ENCODE results near the gene MAF. TPM values are rescaled to one million over a fixed set of nuclear protein-coding genes. Genes with fewer than 3 reads are reported as not detected.

MAF gene
- total and polyA plus RNA-seq, 2 of the 4 experiments (the other 2 are of a cell fraction) = under 0.01 to 0.02 TPM

GRCh38 chr16:79608976-79609375, 8.4 kb upstream of the MAF start:
- Histone ChIP-seq H3K4me1 (ENCODE audit: control insufficient read depth, insufficient read depth, low read length) (no peaks in the 10 kb centered on the region), H4K91ac (ENCODE audit: insufficient read depth, low read depth, low read length) (no peak overlapping the region), H3K4ac (ENCODE audit: low read depth, low read length) (no peak overlapping the region), H2AFZ (replicated peaks; ENCODE audit: low read length, poor library complexity) (no peak overlapping the region), H3K23ac (ENCODE audit: low read depth, low read length) (no peak overlapping the region), H3K56ac (ENCODE audit: extremely low read depth, insufficient read depth, low read length) (no peak overlapping the region), H3K9me3 (ENCODE audit: control insufficient read depth, insufficient read depth, low read length) (0 out of 2 replicates have a peak, but pooled peaks cover 1% of the 10 kb centered on the region), H2BK5ac (ENCODE audit: low read depth, low read length, poor library complexity, severe bottlenecking) (no peak overlapping the region), H3K36me3 (ENCODE audit: control insufficient read depth, insufficient read depth, low read length) (no peaks in the 10 kb centered on the region), H4K8ac (ENCODE audit: low read depth in 2 of 2, low read length in 2 of 2) (no peak overlapping the region), H2AK9ac (replicated peaks; ENCODE audit: low read depth, low read length, poor library complexity) (no peak overlapping the region), H3K79me1 (ENCODE audit: low read depth in 1 of 2, low read length in 2 of 2) (no peaks in the 10 kb centered on the region), H2BK120ac (ENCODE audit: low read depth, low read length) (no peak overlapping the region), H3K27ac (ENCODE audit: insufficient read depth, low read length) (no peak overlapping the region), H2BK15ac (ENCODE audit: low read depth, low read length) (no peak overlapping the region), H3K18ac (ENCODE audit: low read depth, low read length) (no peak overlapping the region), H2BK20ac (ENCODE audit: low read depth, low read length) (no peak overlapping the region), H3K27me3 (ENCODE audit: control insufficient read depth, insufficient read depth, low read length) (no peaks in the 10 kb centered on the region), H2AK5ac (ENCODE audit: low read depth, low read length) (no peak overlapping the region), H3K9ac (ENCODE audit: low read depth, low read length) (no peak overlapping the region), H4K5ac (ENCODE audit: low read depth, low read length) (no peak overlapping the region), H3K4me3 (ENCODE audit: insufficient read depth, low read depth, low read length) (no peak overlapping the region), H3K9me1 (ENCODE audit: insufficient read depth, low read length) (no peaks in the 10 kb centered on the region), H3K14ac (replicated peaks; ENCODE audit: low read depth, low read length) (no peak overlapping the region), H3K4me2 (ENCODE audit: low read depth, low read length) (no peak overlapping the region), H4K20me1 (ENCODE audit: insufficient read depth, low read length) (no peaks in the 10 kb centered on the region)
- dilution Hi-C loops (cut with HindIII; ENCODE audit: low sequenced_read_pairs, unreplicated experiment) = no loop called here
- ChIA-PET CTCF (interaction anchor here (0.6 kb wide), 1 partner anchor 159 kb away, joined by 3 read pairs; no protein-coding TSS in a partner anchor), POLR2A (ENCODE audit: unreplicated experiment) (no interaction called here)
- intact Hi-C loops (cut with micrococcal nuclease) = loop anchor here (10.0 kb wide), 1 partner anchor 1374 kb away; no protein-coding TSS in a partner anchor
- no CpG with 5 or more reads among the region's 5 CpGs for WGBS, 2 experiments (ENCODE audit: extremely low coverage in 2 of 2, insufficient read length in 1 of 2)
- TF ChIP-seq CTCF (conservative IDR thresholded peaks at IDR 0.05; ENCODE audit: low read depth, low read length) = no peak
- TF ChIP-seq, protein P1, sequence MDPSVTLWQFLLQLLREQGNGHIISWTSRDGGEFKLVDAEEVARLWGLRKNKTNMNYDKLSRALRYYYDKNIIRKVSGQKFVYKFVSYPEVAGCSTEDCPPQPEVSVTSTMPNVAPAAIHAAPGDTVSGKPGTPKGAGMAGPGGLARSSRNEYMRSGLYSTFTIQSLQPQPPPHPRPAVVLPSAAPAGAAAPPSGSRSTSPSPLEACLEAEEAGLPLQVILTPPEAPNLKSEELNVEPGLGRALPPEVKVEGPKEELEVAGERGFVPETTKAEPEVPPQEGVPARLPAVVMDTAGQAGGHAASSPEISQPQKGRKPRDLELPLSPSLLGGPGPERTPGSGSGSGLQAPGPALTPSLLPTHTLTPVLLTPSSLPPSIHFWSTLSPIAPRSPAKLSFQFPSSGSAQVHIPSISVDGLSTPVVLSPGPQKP (IDR thresholded peaks at IDR 0.05; ENCODE audit: borderline replicate concordance, low read depth, low read length) = no peak
- TF ChIP-seq RAD21 (IDR thresholded peaks at IDR 0.05; ENCODE audit: low read length) = no peak
- no peak for TF ChIP-seq CEBPB (IDR thresholded peaks at IDR 0.05; ENCODE audit: low read depth, low read length)
- no peak for TF ChIP-seq MAFK (IDR thresholded peaks at IDR 0.05; ENCODE audit: low read depth, low read length)
- no peak for TF ChIP-seq POLR2A (IDR thresholded peaks at IDR 0.05; ENCODE audit: low read depth, low read length)
- TF ChIP-seq MAZ (IDR thresholded peaks at IDR 0.05; ENCODE audit: borderline replicate concordance, low read depth, low read length) = no peak
- no peak for TF ChIP-seq CHD1 (IDR thresholded peaks at IDR 0.05; ENCODE audit: low read depth, low read length)
- TF ChIP-seq MXI1 (IDR thresholded peaks at IDR 0.05; ENCODE audit: borderline replicate concordance, low read depth, low read length) = no peak
- DNase-seq = no peak
- in situ Hi-C loops (cut with MboI; ENCODE audit: low sequenced_read_pairs) = loop anchor here (10.0 kb wide), 1 partner anchor 1484 kb away; no protein-coding TSS in a partner anchor
- BruUV-seq (replicated peaks) = no TSS peak
- ATAC-seq (ENCODE audit: low read depth) = no peak

All from IMR-90 (cell line).